GM18499 (cell line): ENCODE measurements around the gene CDK1.

Source experiments
- ATAC-seq: cut with Tn5 transposase; IDR thresholded peaks from one replicate; pipeline ENCODE4 v1.9.1; 2021; ENCODE audit warnings: moderate number of reproducible peaks; ENCODE audit not compliant: insufficient read depth, unreplicated experiment

CDK1 gene

GRCh38 chr10:60769406-60769805, 8.9 kb upstream of the CDK1 start:
- no peak for ATAC-seq

DNA sequence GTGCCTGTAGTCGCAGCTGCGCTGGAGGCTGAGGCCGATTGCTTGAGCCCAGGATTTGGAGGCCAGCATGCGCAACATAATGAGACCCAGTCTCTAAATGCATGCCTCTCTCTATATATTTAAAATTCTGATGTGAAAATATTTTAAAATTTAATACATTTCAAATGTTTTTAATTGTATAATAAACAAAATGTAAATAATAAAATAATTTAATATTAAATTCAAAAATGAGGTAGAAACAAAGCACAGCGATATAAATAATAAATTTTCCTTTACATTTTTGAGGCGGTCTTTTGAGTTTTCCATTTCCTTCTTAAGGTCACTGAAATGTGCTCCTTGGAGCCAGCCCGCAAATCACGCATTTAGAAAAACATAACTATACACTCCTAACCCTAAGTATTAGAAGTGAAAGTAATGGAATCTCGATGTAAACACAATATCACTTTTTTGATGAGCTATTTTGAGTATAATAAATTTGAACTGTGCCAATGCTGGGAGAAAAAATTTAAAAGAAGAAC, 523 bp upstream of the CDK1 start:
- ATAC-seq = peak; percentile 6

- peak; percentile 1 for ATAC-seq
Observed at GRCh38 chr10:60778971-60779796, 906 bp downstream of the CDK1 start.

DNA sequence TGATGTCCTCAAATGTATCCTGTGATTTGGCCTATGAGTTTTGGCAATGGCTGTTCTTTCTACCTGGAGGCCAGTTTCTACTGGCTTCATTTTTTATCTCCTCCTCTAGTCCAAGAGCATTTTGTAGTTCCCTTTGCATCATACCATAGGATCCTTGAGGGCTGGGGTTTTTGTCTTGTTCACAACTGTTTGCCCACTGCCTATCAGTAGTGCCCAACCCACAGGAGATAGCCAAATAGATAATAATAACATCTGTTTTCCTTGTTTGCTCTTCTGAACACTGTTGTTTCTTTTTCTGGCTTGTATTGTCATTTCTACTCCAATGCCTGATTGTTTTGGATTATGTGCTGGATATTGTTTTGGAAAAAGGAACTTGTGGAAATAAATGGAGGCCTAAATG, 3.4 kb downstream of the CDK1 start:
- ATAC-seq = no peak

DNA sequence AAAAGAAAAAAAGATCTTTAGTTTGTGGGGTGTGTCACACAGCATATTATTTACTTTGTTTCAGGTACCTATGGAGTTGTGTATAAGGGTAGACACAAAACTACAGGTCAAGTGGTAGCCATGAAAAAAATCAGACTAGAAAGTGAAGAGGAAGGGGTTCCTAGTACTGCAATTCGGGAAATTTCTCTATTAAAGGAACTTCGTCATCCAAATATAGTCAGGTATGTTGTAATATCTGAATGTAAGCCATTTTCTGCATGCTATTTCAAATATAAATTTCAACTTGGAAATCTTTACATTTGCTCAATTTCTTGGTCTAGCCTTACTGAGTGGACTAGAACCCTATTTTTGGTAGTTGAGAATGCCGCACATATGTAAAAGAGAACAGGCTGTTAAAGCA, 6.4 kb downstream of the CDK1 start:
- ATAC-seq = no peak

- ATAC-seq = no peak
Observed at GRCh38 chr10:60788544-60788943, 10.3 kb downstream of the CDK1 start.

GRCh38 chr10:60789340-60789739, 11.1 kb downstream of the CDK1 start:
- ATAC-seq = no peak

- no peak for ATAC-seq
Observed at GRCh38 chr10:60794953-60795352, 16.7 kb downstream of the CDK1 start.

- no peak for ATAC-seq
Observed at GRCh38 chr10:60795465-60796202, 17.4 kb downstream of the CDK1 start.

GRCh38 chr10:60796481-60796880, 18.2 kb downstream of the CDK1 start:
- no peak for ATAC-seq

GRCh38 chr10:60797200-60797599, 18.9 kb downstream of the CDK1 start:
- no peak for ATAC-seq

DNA sequence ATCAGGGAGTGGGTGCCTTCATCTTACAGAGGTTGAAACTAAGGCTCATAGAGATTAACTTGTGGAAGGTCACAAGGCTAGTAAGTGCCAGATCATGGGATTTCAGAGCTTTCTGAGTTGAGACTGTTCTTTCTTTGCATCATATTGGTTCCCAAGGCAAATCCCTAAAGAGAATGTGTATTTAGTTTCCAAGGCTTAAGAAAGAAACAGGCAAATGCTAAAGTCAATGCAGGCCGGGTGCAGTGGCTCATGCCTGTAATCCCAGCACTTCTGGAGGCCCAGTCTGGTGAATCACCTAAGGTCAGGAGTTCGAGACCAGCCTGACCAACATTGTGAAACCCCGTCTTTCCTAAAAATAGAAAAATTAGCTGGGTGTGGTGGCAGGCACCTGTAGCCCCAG, 19.8 kb downstream of the CDK1 start:
- ATAC-seq = no peak

DNA sequence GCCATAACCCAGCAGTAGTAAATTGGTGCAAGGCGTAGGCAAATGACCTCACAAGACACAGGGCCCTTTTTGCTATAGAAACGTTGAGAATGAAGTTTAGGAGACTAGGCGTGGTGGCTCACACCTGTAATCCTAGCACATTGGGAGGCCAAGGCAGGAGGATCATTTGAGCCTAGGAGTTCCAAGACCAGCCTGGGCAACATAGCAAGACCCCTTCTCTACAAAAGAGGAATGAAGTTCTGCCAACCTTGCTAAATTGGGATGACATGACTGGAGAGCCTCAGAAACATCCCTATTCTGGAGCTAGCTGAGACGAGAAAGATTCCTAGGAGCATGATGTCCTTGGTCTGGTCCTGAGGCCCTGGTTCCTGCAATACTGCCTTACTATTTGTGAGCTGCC, 20.6 kb downstream of the CDK1 start:
- ATAC-seq = no peak

- no peak for ATAC-seq
Observed at GRCh38 chr10:60799971-60800650, 21.8 kb downstream of the CDK1 start.

DNA sequence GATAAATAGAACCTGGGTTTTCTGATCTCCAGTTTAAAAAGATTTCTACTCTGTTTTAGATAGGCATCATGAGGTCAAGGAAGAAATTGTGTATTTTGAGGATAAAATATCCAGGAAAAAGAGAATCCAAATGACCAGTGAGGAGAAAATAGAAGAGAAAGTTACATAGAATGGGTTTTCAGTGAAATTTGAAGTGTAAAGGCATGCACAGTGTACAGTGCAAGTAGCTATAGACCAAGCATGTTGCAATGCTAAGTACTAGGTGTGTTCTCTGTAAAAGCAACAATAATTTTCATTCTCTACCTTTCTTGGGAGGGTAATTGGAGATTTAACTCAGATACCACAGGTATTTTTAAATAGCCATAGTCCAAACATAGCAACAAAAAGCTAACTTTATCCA, 22.6 kb downstream of the CDK1 start:
- no peak for ATAC-seq

DNA sequence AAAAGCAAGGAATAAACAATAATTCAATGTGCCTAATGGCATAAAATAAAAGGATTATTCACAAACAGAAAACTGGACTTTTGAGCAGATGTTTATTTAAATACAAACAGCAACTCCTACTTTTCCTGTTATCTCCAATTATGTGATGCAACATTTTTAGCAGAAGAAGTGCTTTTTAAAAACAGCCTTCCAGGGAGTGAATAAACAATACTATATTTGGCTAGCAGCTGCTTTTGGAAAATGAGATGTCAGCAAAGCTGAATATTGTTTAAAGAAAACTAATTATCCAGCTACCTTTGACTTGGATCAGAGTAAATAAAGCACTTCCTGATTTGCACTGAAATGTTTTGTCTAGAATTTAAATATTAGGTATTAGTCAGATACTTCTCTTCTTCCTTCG, 23.2 kb downstream of the CDK1 start:
- ATAC-seq = no peak

- ATAC-seq = no peak
Observed at GRCh38 chr10:60803433-60803832, 25.2 kb downstream of the CDK1 start.

GRCh38 chr10:60803865-60804264, 25.6 kb downstream of the CDK1 start:
- ATAC-seq = no peak

DNA sequence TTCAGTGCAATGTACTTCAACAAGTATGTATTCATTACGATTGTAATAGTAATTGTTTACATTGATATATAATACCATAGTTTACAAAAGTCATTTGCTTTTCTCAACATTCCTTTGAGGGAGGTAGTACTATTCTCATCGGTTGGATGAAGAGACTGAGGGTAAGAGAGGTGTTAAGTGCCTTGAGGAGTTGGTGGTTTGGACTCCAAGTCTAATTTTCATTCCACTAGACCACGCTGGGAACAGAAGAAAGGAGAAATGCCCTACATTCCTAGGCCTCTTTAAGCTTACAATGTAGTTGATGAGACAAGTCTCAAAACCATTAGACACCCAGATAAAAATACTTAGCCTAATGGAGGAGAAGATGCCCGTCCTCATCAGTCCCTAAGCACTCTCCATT, 28.6 kb downstream of the CDK1 start:
- ATAC-seq = no peak

DNA sequence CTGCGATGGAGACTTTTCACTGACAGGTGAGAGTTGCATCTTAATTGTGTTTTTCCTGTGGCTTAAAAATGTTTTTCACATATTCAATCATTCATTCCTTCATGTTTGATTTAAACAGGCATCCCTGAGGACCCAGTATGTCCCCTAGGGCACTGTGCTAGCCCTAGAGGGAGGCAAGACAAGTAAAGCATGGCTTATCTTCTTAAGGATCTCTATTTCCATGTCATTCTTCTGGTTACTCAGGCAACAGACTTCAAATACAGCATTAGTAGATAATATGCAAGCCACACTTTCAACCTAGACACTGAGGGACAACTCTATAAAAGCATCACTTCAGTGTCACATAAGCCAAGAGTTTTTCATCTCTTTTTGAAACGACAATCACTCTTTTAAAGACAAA, 29.2 kb downstream of the CDK1 start:
- no peak for ATAC-seq

- no peak for ATAC-seq
Observed at GRCh38 chr10:60808036-60808435, 29.8 kb downstream of the CDK1 start.
